ENCODE data around the gene COL25A1. TPM values are rescaled to one million over a fixed set of nuclear protein-coding genes. Genes with fewer than 3 reads are reported as not detected.

The COL25A1 gene
- total RNA-seq, 2 donors from 2014 or later: 0.29 TPM; not detected in 1

DNA sequence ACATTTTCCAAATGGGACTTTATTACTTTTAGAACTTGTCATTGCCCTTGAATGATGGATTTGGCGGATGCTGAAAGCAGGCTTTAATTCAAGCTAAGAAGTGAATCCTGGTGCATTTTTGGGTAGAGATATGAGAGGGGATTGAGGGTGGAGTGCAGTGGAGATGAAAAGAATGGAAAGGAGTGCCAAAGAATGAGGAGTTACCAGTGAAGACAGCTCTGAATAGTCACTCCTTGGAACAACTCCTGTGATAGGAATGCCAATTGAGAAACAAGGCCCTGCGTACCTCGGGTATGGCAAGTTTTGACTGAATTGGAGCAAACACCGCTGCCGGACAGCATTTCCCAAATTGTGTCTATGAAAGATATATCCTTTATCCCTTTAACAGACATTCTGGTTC, 503.2 kb downstream of the COL25A1 start:
- Histone ChIP-seq H3K9ac (ENCODE audit: low read depth in 2 of 2, low read length in 2 of 2) (no peak overlapping the region), H3K4me3 (no peak overlapping the region), H3K4me1 (no peaks in the 10 kb centered on the region), H3K27me3 (no peaks in the 10 kb centered on the region), H3K36me3 (no peaks in the 10 kb centered on the region), H3K27ac (no peak overlapping the region), H3K9me3 (no peaks in the 10 kb centered on the region)
- TF ChIP-seq, protein P1, sequence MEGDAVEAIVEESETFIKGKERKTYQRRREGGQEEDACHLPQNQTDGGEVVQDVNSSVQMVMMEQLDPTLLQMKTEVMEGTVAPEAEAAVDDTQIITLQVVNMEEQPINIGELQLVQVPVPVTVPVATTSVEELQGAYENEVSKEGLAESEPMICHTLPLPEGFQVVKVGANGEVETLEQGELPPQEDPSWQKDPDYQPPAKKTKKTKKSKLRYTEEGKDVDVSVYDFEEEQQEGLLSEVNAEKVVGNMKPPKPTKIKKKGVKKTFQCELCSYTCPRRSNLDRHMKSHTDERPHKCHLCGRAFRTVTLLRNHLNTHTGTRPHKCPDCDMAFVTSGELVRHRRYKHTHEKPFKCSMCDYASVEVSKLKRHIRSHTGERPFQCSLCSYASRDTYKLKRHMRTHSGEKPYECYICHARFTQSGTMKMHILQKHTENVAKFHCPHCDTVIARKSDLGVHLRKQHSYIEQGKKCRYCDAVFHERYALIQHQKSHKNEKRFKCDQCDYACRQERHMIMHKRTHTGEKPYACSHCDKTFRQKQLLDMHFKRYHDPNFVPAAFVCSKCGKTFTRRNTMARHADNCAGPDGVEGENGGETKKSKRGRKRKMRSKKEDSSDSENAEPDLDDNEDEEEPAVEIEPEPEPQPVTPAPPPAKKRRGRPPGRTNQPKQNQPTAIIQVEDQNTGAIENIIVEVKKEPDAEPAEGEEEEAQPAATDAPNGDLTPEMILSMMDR (IDR thresholded peaks at IDR 0.05): no peak
- no peak for DNase-seq
- intact Hi-C loops (cut with DNase I): no loop called here

DNA sequence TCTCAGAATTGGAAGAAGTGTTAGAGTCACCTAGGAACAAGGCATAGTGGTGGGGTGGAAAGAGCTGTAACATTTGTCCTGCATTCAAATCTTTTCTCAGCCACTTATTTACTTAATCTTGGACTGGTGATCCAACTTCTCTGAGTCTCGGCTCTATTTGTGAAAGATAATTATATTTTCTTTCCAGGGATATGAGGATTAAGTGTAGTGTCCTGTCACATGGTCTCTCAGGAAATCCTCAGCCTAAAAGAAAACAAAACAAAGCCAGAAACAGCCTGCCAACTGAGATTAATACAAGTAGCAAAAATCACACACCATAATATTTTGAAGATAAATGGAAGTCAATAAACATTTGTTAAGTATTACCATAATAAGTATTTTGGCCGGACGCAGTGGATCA, 506.3 kb downstream of the COL25A1 start:
- Histone ChIP-seq H3K9me3 (no peaks in the 10 kb centered on the region), H3K9ac (ENCODE audit: low read depth in 2 of 2, low read length in 2 of 2) (no peak overlapping the region), H3K36me3 (no peaks in the 10 kb centered on the region), H3K4me1 (no peaks in the 10 kb centered on the region), H3K4me3 (no peak overlapping the region), H3K27me3 (no peaks in the 10 kb centered on the region), H3K27ac (no peak overlapping the region)
- TF ChIP-seq, protein P1 (IDR thresholded peaks at IDR 0.05): no peak
- no peak for DNase-seq
- intact Hi-C loops (cut with DNase I): no loop called here

DNA sequence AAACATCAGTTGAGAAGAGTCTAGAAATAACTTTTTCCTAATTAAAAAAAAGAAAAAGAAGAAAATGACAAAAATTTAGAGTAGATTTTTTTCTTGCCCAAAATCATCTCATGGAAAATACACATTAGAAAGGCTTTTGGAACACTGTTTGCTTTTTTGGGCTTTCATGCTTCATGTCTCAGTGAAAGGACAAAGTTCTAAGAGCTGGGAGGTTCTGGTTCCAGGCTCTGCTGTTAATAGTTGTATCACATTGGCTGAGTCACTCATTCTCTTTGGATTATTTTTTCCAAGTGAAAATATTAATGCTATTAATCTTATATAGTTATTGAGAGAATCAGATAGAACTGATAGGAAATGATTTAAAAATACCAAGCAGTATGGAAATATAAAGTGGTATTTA, 506.7 kb downstream of the COL25A1 start:
- Histone ChIP-seq H3K4me1 (no peaks in the 10 kb centered on the region), H3K9me3 (no peaks in the 10 kb centered on the region), H3K27ac (no peak overlapping the region), H3K27me3 (no peaks in the 10 kb centered on the region), H3K36me3 (no peaks in the 10 kb centered on the region), H3K9ac (ENCODE audit: low read depth in 2 of 2, low read length in 2 of 2) (no peak overlapping the region), H3K4me3 (no peak overlapping the region)
- intact Hi-C loops (cut with DNase I): no loop called here
- TF ChIP-seq, protein P1 (IDR thresholded peaks at IDR 0.05): no peak
- DNase-seq: no peak

DNA sequence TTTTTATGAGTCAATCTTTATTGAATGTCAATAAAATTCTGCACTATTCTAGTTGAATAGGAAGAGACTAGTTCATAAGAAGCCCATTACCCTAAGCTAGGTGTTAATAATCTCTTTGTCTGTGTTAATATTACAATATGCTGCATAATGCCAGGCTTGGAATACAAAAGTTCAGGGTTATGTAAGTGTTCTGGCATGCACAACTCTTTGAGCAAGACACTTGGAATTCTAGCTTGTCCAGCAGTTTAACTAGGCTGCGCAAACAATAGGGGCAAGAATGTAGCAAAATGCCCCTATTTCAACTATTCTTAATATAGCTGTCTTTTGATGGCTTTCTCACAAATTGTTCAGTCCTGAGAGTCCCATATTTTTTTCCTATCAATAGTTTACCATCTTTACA, 508.3 kb downstream of the COL25A1 start:
- Histone ChIP-seq H3K9me3 (no peaks in the 10 kb centered on the region), H3K27ac (no peak overlapping the region), H3K4me1 (no peaks in the 10 kb centered on the region), H3K27me3 (no peaks in the 10 kb centered on the region), H3K4me3 (no peak overlapping the region), H3K36me3 (no peaks in the 10 kb centered on the region), H3K9ac (ENCODE audit: low read depth in 2 of 2, low read length in 2 of 2) (no peak overlapping the region)
- no peak for DNase-seq
- TF ChIP-seq, protein P1 (IDR thresholded peaks at IDR 0.05): no peak
- intact Hi-C loops (cut with DNase I): no loop called here

DNA sequence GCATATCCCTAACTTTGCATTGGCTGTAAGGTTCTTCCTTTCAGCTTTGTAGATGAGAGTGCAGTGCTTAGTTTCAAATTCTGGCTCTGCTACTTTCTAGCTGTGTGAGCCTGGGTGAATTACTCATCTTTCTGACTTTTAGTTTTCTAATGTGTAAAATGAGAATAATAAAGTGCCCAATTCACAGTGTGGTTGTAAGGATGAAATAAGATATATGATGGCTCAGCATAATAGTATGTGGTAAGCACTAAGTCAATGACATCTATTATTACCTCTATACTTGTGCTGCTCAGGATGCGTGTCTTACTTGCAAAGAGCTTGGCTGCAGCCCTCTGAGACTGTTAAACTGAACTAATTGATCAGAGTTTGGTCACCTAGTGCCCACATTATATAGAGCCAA, 509.0 kb downstream of the COL25A1 start:
- no peaks in the 10 kb centered on the region for H3K4me1 ChIP-seq
- TF ChIP-seq, protein P1 (IDR thresholded peaks at IDR 0.05): no peak
- no peak overlapping the region for H3K4me3 ChIP-seq
- no peak for DNase-seq
- H3K27me3 ChIP-seq: no peaks in the 10 kb centered on the region
- H3K9me3 ChIP-seq: no peaks in the 10 kb centered on the region
- intact Hi-C loops (cut with DNase I): no loop called here
- H3K36me3 ChIP-seq: no peaks in the 10 kb centered on the region
- H3K9ac ChIP-seq (ENCODE audit: low read depth in 2 of 2, low read length in 2 of 2): no peak overlapping the region
- H3K27ac ChIP-seq: no peak overlapping the region

DNA sequence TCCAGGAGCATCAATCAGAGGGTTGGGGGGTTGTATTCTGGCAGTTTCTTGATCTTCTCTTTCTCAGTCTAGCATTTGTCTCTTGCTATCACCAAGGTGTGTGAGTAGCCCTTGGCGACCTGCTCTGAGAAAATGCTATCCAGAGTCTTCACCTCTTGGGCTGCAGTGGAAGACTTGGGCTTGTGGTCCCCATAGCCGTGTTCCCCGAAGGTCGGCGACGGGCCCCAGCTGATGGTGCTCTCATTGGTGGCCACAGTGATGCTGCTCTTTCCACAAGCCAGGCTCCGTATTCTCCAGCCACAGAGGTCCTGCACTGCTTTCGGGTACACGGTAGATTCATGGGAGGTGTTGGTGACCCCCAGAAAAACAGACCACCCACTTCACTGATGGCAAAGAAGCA, 513.7 kb downstream of the COL25A1 start:
- H3K4me1 ChIP-seq: no peaks in the 10 kb centered on the region
- intact Hi-C loops (cut with DNase I): no loop called here
- H3K27ac ChIP-seq: no peak overlapping the region
- no peaks in the 10 kb centered on the region for H3K9me3 ChIP-seq
- H3K27me3 ChIP-seq: no peaks in the 10 kb centered on the region
- H3K4me3 ChIP-seq: no peak overlapping the region
- H3K9ac ChIP-seq (ENCODE audit: low read depth in 2 of 2, low read length in 2 of 2): no peak overlapping the region
- TF ChIP-seq, protein P1 (IDR thresholded peaks at IDR 0.05): no peak
- no peak for DNase-seq
- H3K36me3 ChIP-seq: no peaks in the 10 kb centered on the region
